Retinal pigment epithelial cell (primary cell): ENCODE results near the gene SH2D1B.

Experiments
- DNase-seq: peaks from one replicate; pipeline ENCODE4 v3.0.0-alpha.2; 2010; ENCODE audit warnings: low read depth
- H3K4me3 ChIP-seq: 2 replicates; pipeline ENCODE4 v1.5.1; 2011; ENCODE audit warnings: mild to moderate bottlenecking, low read length, control low read depth, moderate library complexity
- TF ChIP-seq, protein P1 (sequence below): conservative IDR thresholded peaks from 2 replicates; pipeline ENCODE4 v1.5.1; 2011; ENCODE audit warnings: low read depth, low read length, control low read depth, inconsistent platforms

The SH2D1B gene

DNA sequence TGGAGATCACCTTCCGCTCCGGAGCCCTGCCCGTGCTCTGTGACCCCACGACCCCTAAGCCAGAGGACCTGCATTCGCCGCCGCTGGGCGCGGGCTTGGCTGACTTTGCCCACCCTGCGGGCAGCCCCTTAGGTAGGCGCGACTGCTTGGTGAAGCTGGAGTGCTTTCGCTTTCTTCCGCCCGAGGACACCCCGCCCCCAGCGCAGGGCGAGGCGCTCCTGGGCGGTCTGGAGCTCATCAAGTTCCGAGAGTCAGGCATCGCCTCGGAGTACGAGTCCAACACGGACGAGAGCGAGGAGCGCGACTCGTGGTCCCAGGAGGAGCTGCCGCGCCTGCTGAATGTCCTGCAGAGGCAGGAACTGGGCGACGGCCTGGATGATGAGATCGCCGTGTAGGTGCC, 44.9 kb downstream of the SH2D1B start:
- no peak for DNase-seq
- TF ChIP-seq, protein P1, sequence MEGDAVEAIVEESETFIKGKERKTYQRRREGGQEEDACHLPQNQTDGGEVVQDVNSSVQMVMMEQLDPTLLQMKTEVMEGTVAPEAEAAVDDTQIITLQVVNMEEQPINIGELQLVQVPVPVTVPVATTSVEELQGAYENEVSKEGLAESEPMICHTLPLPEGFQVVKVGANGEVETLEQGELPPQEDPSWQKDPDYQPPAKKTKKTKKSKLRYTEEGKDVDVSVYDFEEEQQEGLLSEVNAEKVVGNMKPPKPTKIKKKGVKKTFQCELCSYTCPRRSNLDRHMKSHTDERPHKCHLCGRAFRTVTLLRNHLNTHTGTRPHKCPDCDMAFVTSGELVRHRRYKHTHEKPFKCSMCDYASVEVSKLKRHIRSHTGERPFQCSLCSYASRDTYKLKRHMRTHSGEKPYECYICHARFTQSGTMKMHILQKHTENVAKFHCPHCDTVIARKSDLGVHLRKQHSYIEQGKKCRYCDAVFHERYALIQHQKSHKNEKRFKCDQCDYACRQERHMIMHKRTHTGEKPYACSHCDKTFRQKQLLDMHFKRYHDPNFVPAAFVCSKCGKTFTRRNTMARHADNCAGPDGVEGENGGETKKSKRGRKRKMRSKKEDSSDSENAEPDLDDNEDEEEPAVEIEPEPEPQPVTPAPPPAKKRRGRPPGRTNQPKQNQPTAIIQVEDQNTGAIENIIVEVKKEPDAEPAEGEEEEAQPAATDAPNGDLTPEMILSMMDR = no peak
- no peak overlapping the region for H3K4me3 ChIP-seq

DNA sequence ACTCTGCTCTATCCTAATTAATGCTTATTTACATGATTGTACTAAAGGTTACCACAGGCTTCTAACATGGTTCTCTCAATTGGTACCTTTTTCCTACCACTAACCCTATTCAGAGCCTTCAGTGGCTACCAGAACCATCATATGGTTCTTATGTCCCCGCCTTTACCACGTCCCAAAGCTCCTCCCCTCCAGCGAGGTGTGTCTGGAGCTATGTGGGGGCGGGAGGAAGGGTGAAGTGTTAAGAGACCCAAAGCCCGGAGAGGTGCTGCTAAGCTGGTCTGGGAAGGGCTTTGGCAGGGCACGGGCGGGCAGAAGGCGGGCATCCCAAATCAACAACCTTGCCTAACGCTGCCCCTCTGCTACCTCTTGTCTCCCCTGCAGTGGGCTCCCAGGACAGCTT, 45.3 kb downstream of the SH2D1B start:
- TF ChIP-seq, protein P1 = no peak
- H3K4me3 ChIP-seq = no peak overlapping the region
- no peak for DNase-seq

DNA sequence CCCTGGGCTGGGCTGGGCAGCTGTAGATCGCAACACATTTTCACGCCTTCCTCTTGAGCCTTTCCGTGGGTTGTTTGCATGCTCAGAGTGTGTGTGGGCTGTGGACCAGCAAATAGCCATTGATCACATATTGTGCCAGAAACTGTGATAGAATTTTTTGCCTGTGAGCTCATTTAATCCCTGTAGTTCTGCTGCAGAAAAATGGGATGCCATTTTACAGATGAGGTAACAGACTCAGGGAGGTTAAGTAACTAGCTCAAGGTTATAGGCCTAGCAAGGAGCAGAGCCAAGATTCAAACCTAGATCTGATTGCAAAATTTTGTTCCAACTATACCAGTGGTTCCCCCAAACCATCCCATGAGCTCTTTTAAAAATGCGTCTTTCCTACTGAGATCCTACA, 45.8 kb downstream of the SH2D1B start:
- TF ChIP-seq, protein P1 = no peak
- H3K4me3 ChIP-seq = no peak overlapping the region
- no peak for DNase-seq

DNA sequence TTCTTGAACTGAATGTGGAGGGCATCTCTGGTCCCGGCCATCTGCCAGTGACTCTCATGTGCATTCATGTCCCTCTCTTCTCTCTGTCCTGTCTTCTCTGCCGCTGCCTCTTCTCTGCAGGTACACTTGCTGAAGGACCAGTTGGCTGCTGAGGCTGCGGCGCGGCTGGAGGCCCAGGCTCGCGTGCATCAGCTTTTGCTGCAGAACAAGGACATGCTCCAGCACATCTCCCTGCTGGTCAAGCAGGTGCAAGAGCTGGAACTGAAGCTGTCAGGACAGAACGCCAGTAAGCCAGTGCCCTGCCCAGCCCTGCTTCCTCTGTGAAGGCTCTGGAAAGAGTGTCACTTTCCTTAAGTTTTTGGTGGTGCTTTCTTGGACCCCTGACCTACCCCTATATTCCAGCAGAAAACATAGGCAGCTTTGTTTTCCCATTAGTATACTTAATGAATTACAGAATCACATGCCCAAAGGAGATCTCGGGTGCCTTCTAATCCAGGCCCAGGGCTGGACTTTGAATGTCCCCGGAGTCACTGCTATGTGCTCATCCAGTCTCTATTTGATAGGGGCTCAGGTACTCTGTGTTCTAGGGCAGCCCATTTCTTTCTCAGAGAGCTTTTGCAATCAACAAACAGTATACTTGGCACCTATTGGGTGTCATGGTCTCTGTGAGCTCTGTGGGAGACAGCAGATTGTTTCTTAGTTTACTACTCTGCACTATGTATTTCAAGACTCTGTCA, 46.5 kb downstream of the SH2D1B start:
- no peak overlapping the region for H3K4me3 ChIP-seq
- DNase-seq = no peak
- TF ChIP-seq, protein P1 = no peak

DNA sequence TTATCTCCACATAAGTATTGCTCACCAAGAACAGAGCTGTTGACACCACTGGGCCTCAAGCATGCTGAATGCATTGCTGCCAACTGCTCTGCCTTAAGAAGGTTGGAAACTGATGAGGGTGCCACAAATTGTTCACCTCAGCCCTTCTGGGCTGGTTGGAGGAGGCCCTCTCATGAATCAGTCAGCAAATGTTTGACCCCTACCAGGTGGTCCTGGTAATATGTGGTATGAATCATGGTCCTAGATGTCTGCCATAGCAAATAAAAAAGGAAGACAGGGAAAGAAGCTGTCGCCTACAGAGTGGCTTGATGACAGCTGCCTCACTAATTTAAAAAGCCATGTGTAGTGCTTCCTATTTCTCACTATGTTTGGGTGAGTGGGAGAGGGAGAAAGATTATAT, 47.4 kb downstream of the SH2D1B start:
- no peak overlapping the region for H3K4me3 ChIP-seq
- DNase-seq = no peak
- TF ChIP-seq, protein P1 = no peak

DNA sequence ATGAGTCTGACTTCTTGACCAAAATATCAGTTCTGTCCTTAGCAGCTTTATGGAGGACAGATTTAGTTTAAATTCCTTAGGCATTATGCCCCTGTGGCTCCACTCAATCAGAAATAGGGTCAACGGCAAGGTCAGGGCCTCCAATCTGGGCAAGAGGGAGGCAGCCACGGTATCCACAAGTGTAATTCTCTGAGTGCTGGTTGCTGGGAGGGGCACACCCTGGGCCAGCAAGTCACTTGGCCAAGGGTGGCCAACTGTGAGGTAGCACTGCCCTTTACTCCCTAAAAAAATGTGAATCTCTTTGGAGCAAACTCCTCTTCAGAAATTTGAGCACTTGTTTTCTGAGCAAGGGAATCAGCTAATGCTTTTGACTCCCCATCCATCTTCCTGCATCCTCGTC, 48.1 kb downstream of the SH2D1B start:
- no peak overlapping the region for H3K4me3 ChIP-seq
- no peak for DNase-seq
- TF ChIP-seq, protein P1 = no peak

DNA sequence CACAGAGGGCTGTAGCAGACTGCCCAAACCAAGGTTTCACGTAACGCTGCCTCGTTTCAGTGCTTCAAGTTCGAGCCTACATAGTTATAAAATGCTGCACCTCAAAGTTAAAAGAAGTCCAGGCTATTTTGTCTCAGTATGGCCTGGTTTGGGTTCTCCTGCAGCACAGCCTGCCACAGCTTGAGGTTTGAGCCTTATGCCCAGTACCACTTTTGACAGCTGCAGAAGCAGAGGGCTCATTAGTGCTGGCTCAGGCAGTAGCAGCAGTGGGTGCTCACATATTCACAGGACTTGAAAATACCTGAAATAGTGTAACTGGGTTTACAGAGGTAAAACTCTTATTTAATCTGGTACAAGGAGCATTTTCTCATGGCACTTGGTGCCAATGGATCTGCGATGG, 50.6 kb downstream of the SH2D1B start:
- no peak overlapping the region for H3K4me3 ChIP-seq
- no peak for DNase-seq
- TF ChIP-seq, protein P1 = no peak
